ENCODE data around the gene SUFU. TPM values are rescaled to one million over a fixed set of nuclear protein-coding genes. Genes with fewer than 3 reads are reported as not detected.

Gene SUFU
- total and polyA plus RNA-seq, 2 of the 13 experiments (the other 11 are each of a cell fraction or from before 2014, with no cell fraction given): 2.9 to 5.5 TPM

DNA sequence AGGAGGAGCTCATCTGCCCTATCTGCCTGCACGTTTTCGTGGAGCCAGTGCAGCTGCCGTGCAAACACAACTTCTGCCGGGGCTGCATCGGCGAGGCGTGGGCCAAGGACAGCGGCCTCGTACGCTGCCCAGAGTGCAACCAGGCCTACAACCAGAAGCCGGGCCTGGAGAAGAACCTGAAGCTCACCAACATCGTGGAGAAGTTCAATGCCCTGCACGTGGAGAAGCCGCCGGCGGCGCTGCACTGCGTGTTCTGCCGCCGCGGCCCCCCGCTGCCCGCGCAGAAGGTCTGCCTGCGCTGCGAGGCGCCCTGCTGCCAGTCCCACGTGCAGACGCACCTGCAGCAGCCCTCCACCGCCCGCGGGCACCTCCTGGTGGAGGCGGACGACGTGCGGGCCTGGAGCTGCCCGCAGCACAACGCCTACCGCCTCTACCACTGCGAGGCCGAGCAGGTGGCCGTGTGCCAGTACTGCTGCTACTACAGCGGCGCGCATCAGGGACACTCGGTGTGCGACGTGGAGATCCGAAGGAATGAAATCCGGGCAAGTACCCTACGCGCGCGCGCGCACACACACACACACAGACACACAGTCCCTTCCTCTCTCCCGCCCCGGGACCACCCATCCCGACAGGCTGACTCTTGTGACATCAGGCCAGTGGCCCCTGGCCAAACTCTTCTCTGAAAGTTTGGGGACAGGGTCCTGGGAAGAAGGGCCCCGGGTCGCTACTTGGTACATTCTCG, 141.0 kb downstream of the SUFU start (continued):
- TF ChIP-seq, protein P1, sequence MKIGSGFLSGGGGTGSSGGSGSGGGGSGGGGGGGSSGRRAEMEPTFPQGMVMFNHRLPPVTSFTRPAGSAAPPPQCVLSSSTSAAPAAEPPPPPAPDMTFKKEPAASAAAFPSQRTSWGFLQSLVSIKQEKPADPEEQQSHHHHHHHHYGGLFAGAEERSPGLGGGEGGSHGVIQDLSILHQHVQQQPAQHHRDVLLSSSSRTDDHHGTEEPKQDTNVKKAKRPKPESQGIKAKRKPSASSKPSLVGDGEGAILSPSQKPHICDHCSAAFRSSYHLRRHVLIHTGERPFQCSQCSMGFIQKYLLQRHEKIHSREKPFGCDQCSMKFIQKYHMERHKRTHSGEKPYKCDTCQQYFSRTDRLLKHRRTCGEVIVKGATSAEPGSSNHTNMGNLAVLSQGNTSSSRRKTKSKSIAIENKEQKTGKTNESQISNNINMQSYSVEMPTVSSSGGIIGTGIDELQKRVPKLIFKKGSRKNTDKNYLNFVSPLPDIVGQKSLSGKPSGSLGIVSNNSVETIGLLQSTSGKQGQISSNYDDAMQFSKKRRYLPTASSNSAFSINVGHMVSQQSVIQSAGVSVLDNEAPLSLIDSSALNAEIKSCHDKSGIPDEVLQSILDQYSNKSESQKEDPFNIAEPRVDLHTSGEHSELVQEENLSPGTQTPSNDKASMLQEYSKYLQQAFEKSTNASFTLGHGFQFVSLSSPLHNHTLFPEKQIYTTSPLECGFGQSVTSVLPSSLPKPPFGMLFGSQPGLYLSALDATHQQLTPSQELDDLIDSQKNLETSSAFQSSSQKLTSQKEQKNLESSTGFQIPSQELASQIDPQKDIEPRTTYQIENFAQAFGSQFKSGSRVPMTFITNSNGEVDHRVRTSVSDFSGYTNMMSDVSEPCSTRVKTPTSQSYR (CRISPR knock-in tag; IDR thresholded peaks at IDR 0.05; ENCODE audit: borderline replicate concordance): peak; percentile 32
- peak; percentile 24 for TF ChIP-seq PHF5A (CRISPR knock-in tag; IDR thresholded peaks at IDR 0.05; ENCODE audit: low read depth, unreplicated experiment)
- TF ChIP-seq NCOA5 (CRISPR knock-in tag; IDR thresholded peaks at IDR 0.05): no peak
- peak; percentile 54; the same call in 1 of the 2 replicates for TF ChIP-seq NR2C2 (CRISPR knock-in tag; IDR thresholded peaks at IDR 0.05; ENCODE audit: borderline replicate concordance)
- TF ChIP-seq SSRP1 (CRISPR knock-in tag; IDR thresholded peaks at IDR 0.05): peak; percentile 67; the same call in 1 of the 2 replicates
- peak; percentile 77; the same call in 1 of the 2 replicates for TF ChIP-seq TSC22D2 (CRISPR knock-in tag; IDR thresholded peaks at IDR 0.05; ENCODE audit: borderline replicate concordance)
- TF ChIP-seq MED1 (CRISPR knock-in tag; IDR thresholded peaks at IDR 0.05): peak; percentile 59
- TF ChIP-seq ZNF83 (CRISPR knock-in tag; IDR thresholded peaks at IDR 0.05; ENCODE audit: borderline replicate concordance): no peak
- TF ChIP-seq XRCC5 (optimal IDR thresholded peaks at IDR 0.05; ENCODE audit: low read length): no peak
- TF ChIP-seq, protein P2, sequence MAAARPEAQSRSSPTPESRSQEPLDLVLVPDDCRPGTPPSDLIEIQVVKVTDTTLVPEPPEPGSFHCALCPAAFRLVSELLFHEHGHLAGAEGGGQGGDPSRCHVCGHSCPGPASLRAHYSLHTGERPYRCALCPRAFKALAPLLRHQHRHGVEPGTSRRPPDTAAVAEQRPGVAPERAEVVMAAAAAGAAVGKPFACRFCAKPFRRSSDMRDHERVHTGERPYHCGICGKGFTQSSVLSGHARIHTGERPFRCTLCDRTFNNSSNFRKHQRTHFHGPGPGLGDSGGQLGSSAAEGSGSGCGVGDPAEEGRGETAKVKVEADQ (CRISPR knock-in tag; IDR thresholded peaks at IDR 0.05; ENCODE audit: borderline replicate concordance): peak; percentile 23; the same call in 1 of the 2 replicates
- TF ChIP-seq PCBP1 (IDR thresholded peaks at IDR 0.05; ENCODE audit: borderline replicate concordance, low read depth, low read length): no peak
- peak; percentile 97 for TF ChIP-seq KDM5B (CRISPR knock-in tag; IDR thresholded peaks at IDR 0.05; ENCODE audit: borderline replicate concordance)
- peak; percentile 75; the same call in 1 of the 2 replicates for TF ChIP-seq ZNF331 (CRISPR knock-in tag; IDR thresholded peaks at IDR 0.05)
- TF ChIP-seq ISL2 (CRISPR knock-in tag; IDR thresholded peaks at IDR 0.05): 0 out of 2 replicates have a peak, but pooled peaks have one; percentile 34
- peak; percentile 88; the same call in 1 of the 2 replicates for TF ChIP-seq RARG (CRISPR knock-in tag; IDR thresholded peaks at IDR 0.05; ENCODE audit: low read depth)
- TF ChIP-seq ZNF44 (CRISPR knock-in tag; IDR thresholded peaks at IDR 0.05): peak; percentile 90
- TF ChIP-seq JUNB (CRISPR knock-in tag; IDR thresholded peaks at IDR 0.05; ENCODE audit: borderline replicate concordance): peak; percentile 76
- TF ChIP-seq ZNF552 (CRISPR knock-in tag; IDR thresholded peaks at IDR 0.05; ENCODE audit: borderline replicate concordance): peak; percentile 93
- no peak for TF ChIP-seq SIX4 (CRISPR knock-in tag; IDR thresholded peaks at IDR 0.05)
- TF ChIP-seq ZNF350 (CRISPR knock-in tag; IDR thresholded peaks at IDR 0.05; ENCODE audit: borderline replicate concordance, low read depth): peak; percentile 78
- TF ChIP-seq MBD4 (IDR thresholded peaks at IDR 0.05; ENCODE audit: borderline replicate concordance, low read length): no peak
- no peak for TF ChIP-seq ZNF10 (CRISPR knock-in tag; IDR thresholded peaks at IDR 0.05; ENCODE audit: borderline replicate concordance, low read depth)
- 0 out of 2 replicates have a peak, but pooled peaks have one; percentile 72 for TF ChIP-seq ARID2 (CRISPR knock-in tag; IDR thresholded peaks at IDR 0.05; ENCODE audit: borderline replicate concordance)
- TF ChIP-seq, protein P3, sequence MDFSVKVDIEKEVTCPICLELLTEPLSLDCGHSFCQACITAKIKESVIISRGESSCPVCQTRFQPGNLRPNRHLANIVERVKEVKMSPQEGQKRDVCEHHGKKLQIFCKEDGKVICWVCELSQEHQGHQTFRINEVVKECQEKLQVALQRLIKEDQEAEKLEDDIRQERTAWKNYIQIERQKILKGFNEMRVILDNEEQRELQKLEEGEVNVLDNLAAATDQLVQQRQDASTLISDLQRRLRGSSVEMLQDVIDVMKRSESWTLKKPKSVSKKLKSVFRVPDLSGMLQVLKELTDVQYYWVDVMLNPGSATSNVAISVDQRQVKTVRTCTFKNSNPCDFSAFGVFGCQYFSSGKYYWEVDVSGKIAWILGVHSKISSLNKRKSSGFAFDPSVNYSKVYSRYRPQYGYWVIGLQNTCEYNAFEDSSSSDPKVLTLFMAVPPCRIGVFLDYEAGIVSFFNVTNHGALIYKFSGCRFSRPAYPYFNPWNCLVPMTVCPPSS (IDR thresholded peaks at IDR 0.05): no peak
- TF ChIP-seq MEIS2 (CRISPR knock-in tag; IDR thresholded peaks at IDR 0.05): peak; percentile 89

Data from HepG2 (cell line).